ENCODE measurements around the gene NLGN2.
"Not testable (repeated sequence)": the region's sequence is repeated elsewhere in the genome, so short reads cannot be mapped to it uniquely, and the experiment has no call there.

Gene NLGN2
- 0 to 2.2 (median 0.10) reads per million in 17 experiments for total RNA-seq

DNA sequence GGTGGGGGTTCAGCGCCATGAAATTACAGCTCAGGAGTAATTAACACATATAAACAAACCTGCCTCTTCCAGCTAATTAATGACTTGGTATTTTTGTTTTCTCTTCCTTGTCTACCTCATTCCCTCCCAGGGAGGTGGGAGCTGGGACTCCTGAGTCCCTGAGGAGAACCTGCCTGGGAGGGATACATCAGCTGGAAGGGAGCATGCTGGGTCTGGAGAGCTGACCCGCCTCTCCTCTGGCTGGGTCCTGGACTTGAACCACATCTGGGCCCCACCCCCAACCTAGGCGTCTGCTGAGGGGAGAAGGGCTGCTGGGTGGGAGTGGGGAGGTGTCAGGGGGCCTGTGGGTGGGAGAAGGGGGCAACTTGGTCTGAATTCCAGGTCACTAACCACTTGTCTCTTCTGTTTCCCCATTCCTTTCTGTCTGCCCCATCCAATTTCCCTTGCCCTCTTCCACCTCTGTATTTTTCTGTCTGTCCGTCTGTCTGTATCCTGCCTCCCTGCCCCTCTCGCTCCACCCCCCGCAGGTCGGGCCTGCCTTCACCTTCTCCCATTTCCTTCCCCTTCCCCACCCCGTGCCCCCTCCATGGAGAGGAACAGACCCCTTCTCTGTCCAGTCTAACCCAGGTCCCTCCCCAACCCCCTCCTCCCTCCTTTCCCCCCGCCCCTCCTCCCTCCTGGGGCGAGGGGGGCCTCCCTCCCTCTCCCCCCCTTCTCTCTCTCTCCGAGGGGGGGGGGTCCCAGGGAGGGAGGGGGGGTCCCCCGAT is at the start of gene NLGN2:
Gene NLGN2, plus strand, starts transcription at position 361 of the 767 bp plus-strand sequence. CDS start 411 bp downstream, outside the sequence.
- no peak for DNase-seq

GRCh38 chr17:7361906-7362305 is 45.7 kb upstream of the NLGN2 start:
- DNase-seq: no peak

DNA sequence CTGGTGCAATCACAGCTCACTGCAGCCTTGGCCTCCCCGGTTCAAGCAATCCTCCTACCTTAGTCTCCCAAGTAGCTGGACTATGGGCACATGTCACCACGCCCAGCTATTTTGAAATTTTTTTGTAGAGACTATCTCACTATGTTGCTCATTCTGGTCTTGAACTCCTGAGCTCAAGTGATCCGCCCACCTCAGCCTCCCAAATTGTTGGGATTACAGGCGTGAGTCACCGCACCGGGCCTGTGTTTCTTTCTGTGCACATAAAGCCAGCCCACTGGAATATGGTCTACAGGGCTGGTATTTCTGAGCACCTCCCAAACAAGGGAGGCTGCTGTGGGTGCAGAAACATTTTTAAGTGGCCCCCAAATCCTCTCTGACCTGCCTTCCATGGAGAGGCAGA is 44.3 kb upstream of the NLGN2 start:
- peak in 2 of 4 experiments; percentile 16 to 21 for DNase-seq

DNA sequence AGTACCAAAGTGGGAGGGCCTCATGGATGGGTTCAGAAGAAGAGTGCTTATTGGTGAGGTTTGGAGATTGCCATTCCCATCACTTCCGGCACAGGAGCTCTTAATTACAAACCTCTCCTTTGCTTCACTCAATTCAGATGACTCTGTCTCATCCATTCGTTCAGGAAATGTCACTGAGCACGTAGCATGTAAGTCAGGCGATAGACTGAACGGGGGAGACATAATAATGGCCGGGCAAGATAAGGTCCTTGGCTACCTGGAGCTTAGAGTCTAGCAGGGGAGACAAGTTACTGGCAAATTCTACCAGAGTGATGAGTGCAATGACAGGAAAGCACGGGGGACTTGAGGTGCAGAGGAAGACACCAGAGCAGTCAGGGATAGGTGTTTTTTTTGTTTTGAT is 41.7 kb upstream of the NLGN2 start:
- not testable (repeated sequence) for DNase-seq

DNA sequence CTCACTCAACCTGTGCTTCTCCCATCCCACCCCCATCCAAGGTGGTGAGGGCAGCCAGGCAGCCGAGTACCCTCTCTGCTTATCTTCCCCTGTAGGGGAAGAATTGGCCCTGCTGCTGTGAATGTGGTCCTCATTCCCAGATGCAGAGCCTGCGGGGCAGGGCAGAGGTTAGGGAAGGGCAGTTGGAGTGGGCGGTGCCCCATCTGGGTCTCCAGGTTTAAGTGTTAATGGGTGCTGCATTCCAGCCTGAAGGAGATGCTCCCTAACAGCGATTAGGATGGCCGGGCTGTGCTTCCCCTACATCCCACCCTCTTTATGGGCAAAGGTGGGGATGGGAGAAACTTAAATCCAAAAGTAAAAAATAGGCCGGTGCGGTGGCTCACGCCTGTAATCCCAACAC is 40.6 kb upstream of the NLGN2 start:
- no peak for DNase-seq

DNA sequence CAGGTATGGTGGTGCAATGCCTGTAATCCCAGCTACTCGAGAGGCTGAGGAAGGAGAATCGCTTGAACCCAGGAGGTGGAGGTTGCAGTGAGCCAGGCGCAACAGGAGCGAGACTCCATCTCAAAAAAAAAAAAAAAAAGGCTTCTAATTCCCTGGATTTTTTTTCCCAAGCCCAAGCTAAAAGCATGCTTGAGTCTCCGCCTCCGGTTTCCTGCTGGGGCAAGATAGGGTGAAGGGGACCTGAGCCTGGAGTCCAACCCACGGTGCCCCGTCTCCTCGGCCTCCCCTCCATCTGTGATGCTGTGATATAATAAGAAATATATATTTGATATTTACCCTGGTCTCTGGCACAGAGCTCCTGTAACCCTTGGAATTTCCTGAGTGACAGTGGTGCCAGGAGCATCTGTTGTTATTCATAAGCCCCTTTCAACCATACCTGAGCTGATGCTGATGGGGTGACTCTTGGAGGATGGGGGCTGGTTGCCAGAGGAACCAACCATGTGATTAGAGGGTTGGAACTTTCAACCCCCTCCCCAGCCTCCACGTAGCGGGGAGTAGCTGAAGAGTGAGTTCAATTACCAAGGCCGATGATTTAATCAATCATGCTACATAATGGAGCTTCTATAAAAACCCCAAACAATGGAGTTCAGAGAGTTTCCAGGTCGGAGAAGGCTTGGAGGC is 39.6 kb upstream of the NLGN2 start:
- no peak for DNase-seq

- not testable (repeated sequence) for DNase-seq
Observed at GRCh38 chr17:7368599-7368994, 39.0 kb upstream of the NLGN2 start.

DNA sequence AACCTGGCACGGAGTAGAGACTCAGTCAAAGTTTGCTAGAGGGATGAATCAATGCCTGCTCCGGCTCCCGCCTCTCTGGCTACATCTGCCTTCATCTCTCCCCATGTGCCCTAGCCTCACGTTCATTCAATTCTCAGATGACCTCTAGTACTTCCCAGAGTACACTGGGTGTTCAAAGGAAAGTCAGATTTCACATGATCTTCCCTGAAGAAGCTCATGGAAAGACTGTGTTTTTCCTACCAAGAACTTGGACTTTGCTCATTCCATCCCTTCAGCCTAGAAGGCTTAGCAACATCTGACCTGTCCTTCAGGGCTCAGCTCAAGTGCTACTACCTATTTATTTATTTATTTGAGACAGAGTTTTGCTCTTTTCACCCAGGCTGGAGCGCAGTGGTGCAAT is 37.8 kb upstream of the NLGN2 start:
- DNase-seq: no peak

GRCh38 chr17:7370853-7371252 is 36.8 kb upstream of the NLGN2 start:
- no peak for DNase-seq

- DNase-seq: no peak
Observed at GRCh38 chr17:7374353-7374752, 33.3 kb upstream of the NLGN2 start.

GRCh38 chr17:7379134-7379533 is 28.5 kb upstream of the NLGN2 start:
- DNase-seq: no peak

- DNase-seq: peak; percentile 13 to 41 (median 40)
Observed at GRCh38 chr17:7380321-7380720, 27.3 kb upstream of the NLGN2 start.

DNA sequence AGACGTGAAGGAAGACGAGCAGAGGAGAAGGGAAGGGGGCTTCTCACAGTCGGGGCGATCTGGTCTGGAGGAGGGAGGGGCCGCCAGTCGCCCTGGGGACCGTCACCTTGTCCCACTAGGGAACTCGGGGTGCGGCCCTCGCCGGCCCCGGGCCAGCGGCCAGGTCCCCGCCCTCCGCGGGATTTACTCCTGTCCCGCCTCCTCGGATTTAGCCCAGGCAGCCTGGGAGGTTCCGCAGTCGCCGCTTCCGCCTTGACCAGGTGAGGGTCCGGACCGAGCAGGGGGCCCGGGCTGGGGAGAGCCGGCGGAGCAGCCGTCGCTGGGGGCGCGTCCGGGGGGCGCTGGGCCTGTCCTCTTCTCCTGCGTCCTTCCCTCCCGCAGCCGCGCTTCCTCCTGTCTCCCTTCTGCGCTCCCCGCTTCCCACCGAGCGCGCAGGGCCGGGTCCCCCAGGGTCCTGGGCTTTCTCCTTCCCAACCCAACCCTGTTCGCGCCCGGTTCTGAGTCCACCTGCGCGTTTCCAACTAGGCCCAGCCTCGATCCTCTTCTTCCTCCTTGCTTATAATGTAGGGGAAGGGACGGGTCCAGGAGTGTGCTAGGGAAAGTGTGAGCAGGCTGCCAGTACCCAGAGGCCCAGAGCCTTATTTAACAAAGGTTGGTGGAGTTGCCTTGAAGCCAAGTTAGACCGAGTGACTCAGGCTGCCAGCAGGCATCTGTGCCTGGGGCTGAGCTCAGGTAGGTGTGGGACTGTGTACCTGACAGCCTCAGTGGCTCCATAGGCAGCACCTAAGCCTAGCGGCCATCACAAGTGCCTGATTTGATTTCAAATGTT is 26.6 kb upstream of the NLGN2 start, which contains the start of gene TNK1:
Gene TNK1, plus strand, starts transcription at position 235 of the 829 bp plus-strand sequence. CDS start 1,838 bp downstream, outside the sequence.
- DNase-seq: peak in 1 of 4 experiments; percentile 38

DNA sequence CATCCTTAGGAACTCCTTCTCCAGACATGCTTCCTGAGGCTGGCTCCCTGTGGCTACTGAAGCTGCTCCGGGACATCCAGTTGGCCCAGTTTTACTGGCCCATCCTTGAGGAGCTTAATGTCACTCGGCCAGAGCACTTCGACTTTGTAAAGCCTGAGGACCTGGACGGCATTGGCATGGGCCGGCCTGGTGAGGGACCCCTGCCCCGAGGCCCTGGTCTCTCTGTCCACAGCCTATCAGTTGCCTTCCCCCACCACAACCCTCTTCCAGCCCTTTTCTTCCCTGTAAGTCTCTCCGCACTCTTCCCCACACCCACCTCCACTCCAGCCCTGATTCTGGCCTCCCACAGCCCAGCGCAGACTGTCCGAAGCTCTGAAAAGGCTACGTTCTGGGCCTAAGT is 24.7 kb upstream of the NLGN2 start:
- no peak for DNase-seq

- DNase-seq: no peak
Observed at GRCh38 chr17:7383371-7383741, 24.3 kb upstream of the NLGN2 start.

GRCh38 chr17:7383742-7384488 is 23.7 kb upstream of the NLGN2 start:
- peak; percentile 21 to 60 (median 34) for DNase-seq

DNA sequence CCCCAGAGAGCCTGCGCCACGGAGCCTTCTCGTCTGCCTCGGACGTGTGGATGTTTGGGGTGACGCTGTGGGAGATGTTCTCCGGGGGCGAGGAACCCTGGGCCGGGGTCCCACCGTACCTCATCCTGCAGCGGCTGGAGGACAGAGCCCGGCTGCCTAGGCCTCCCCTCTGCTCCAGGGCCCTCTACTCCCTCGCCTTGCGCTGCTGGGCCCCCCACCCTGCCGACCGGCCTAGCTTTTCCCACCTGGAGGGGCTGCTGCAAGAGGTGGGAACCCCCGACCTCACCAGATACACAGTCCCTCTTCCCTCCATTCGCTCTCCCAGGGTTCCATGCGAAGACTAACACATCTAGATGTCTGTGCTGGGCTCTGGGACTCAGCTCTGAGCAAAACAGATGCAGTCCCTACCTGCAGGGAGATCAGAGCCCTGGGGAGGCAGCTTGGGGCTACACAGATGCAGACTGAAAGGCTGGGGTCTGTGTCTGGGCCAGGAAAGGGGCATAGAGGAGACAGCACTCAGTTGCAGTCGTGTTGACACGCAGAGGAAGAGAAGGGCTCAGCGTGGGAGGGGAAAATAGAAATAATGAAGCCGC is 23.1 kb upstream of the NLGN2 start:
- no peak for DNase-seq

DNA sequence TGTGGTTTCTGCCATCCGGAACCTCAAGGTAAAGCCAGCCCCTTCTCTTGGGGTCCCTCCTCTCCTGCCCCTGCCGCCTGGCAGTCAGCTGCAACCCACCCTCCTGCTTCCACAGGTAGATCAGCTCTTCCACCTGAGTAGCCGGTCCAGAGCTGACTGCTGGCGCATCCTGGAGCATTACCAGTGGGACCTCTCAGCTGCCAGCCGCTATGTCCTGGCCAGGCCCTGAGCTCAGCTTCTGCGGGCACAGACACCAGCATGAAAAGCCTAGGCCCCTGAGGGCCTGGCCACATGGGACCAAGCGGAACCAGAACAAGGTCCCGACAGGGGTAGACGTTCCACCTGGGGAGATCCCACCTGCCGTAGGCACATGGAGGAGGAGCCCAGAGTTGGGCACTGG is 18.8 kb upstream of the NLGN2 start:
- DNase-seq: no peak

DNA sequence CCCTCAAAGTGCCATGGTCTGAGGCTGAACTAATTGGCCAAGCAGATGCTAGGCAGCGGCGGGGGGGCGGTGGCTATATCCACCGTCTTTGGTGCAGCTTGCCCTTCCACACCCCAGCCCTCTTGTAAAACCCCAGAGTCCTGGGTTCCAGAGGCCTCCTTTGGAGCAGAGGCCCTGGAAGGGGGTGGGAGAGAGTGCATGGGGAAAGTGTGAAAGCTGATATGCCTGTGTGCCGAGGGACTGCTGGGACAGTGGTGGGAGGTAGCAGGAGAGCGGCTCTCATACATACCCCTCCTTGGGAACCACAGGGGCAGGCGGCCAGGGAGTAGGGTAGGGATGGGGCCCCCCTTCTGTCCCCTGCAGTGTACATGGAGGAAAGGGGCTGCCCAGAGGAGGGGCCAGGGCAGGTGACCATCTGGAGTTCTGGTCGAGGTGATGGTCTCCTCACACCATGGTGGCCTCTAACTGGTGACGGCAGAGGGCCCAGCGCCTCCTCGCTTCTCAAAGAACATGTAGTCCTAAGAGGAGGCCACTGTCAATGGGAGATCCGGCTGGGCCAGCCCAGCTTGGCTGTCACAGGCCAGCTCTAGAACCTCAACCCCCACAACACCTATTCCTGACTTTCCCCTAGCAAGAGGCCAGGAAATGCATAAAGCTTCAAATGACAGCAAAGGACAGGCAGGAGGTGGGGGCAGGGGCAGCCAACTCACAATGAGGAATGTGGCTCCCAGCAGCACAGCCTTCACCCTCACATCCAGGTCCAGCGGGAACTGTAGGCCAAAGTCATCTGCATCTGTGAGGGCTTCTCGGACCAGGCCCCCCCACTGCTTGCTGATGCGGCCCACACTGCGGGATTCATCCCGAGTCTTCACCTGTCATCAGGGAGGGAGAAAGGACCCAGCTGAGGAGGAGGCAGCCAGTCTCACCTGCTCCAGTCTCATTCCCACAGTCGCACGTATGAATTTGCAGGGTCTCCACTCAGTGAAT is 17.4 kb upstream of the NLGN2 start:
- DNase-seq: no peak

DNA sequence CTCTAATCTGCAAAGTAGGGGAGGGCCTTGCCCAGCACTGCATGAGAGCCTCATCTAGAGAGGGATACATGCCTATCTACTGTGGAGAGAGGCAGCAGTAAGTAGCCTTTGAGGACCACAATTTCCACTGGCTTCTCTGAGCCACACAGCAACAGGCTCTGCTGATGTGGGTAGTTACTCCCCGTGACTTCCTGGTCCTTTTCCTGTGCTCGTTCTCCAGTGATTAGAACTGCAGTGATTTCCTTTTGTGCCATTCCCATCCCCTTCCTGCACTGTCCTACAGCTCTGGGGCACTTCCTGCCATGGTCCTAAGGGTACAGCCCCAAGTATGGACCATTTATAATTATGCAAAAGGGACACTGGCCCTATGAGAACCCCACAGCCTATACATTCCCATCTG is 16.3 kb upstream of the NLGN2 start:
- DNase-seq: no peak
